ENCODE results near the gene CENPH.
"Not testable (repeated sequence)": the region's sequence is repeated elsewhere in the genome, so short reads cannot be mapped to it uniquely, and the experiment has no call there.

The CENPH gene

DNA sequence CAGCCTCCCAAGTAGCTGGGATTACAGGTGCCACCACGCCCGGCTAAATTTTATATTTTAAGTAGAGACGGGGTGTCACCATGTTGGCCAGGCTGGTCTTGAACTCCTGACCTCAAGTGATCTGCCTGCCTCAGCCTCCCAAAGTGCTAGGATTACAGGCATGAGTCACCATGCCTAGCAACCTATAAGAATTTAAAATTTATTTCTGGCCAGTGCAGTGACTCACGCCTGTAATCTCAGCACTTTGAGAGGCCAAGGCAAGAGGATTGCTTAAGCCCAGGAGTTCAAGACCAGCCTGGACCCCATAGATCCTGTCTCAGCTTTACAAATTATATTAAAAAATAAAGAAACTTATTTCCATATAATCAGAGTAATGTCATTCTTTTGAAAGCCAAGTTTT lies 66.6 kb downstream of the CENPH start:
- not testable (repeated sequence) for DNase-seq

DNA sequence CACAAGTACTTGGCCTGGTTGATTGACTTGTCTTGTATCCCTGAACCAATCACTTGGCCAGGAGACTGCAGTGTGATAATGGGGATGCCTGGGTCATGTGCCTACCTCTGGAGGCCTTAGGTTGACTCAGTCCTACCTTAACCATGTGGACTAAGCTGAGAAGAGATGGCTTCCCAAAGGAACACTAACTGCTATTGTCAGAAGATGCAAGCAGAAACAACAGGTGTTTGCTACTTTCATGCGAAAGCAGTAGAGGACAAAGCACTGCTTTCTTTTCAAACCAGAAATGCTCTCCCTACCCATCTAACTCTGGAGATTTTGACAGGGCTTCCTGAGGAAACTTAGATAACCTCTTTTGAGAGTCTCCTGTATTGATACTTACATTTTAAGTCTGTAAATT lies 68.2 kb downstream of the CENPH start:
- no peak for DNase-seq

Measured in activated naive CD4-positive, alpha-beta T cell treated with Interleukin-2 at 50 U/mL for 16 hours (primary cell).